IPS DF 19.7 (cell line): ENCODE results near the gene SNX10.

Experiments
- DNase-seq: peaks from one replicate; pipeline ENCODE4 v3.0.0-alpha.2; 2013; ENCODE audit warnings: low read depth, low spot score

The SNX10 gene

GRCh38 chr7:26369593-26369992, 77.9 kb downstream of the SNX10 start:
- no peak for DNase-seq

- no peak for DNase-seq
Measured at GRCh38 chr7:26370011-26370410, 78.3 kb downstream of the SNX10 start.

GRCh38 chr7:26372249-26372648, 80.6 kb downstream of the SNX10 start:
- DNase-seq = no peak

- no peak for DNase-seq
Measured at GRCh38 chr7:26372704-26373103, 81.0 kb downstream of the SNX10 start.

- no peak for DNase-seq
Measured at GRCh38 chr7:26374647-26375373, 83.1 kb downstream of the SNX10 start.

- DNase-seq = no peak
Measured at GRCh38 chr7:26375726-26376174, 84.1 kb downstream of the SNX10 start.

- DNase-seq = no peak
Measured at GRCh38 chr7:26376175-26376917, 84.7 kb downstream of the SNX10 start.

- no peak for DNase-seq
Measured at GRCh38 chr7:26378016-26378415, 86.4 kb downstream of the SNX10 start.

- no peak for DNase-seq
Measured at GRCh38 chr7:26379711-26380110, 88.0 kb downstream of the SNX10 start.

GRCh38 chr7:26381476-26382353, 90.1 kb downstream of the SNX10 start:
- DNase-seq = no peak

GRCh38 chr7:26385240-26385639, 93.6 kb downstream of the SNX10 start:
- no peak for DNase-seq

GRCh38 chr7:26387731-26388130, 96.1 kb downstream of the SNX10 start:
- DNase-seq = no peak

GRCh38 chr7:26388256-26388655, 96.6 kb downstream of the SNX10 start:
- no peak for DNase-seq

GRCh38 chr7:26390016-26390415, 98.4 kb downstream of the SNX10 start:
- no peak for DNase-seq

- no peak for DNase-seq
Measured at GRCh38 chr7:26393818-26394217, 102.2 kb downstream of the SNX10 start.

GRCh38 chr7:26397332-26397731, 105.7 kb downstream of the SNX10 start:
- DNase-seq = no peak

GRCh38 chr7:26397796-26398426, 106.2 kb downstream of the SNX10 start:
- DNase-seq = no peak

- no peak for DNase-seq
Measured at GRCh38 chr7:26398427-26398755, 106.7 kb downstream of the SNX10 start.

- DNase-seq = no peak
Measured at GRCh38 chr7:26398756-26399509, 107.3 kb downstream of the SNX10 start.

- no peak for DNase-seq
Measured at GRCh38 chr7:26399736-26400135, 108.1 kb downstream of the SNX10 start.

- DNase-seq = no peak
Measured at GRCh38 chr7:26403640-26404039, 112.0 kb downstream of the SNX10 start.
